ENCODE measurements around the gene ZNF12.
"Not testable (repeated sequence)": the region's sequence is repeated elsewhere in the genome, so short reads cannot be mapped to it uniquely, and the experiment has no call there.

Gene ZNF12

GRCh38 chr7:6706666-6707407 is at the start of gene ZNF12:
Gene ZNF12, minus strand, starts transcription at chr7:6706947. Its CDS starts 1,774 bp downstream, at chr7:6705173.
- Histone ChIP-seq H3K9ac (ENCODE audit: low read length) (peak within 1 kb of the TSS; percentile 75), H3K27me3 (ENCODE audit: control insufficient read depth, insufficient read depth, low read length) (peaks cover 11% of the 10 kb centered on the region), H3K4me3 (ENCODE audit: low read length) (peak within 1 kb of the TSS; percentile 88), H3K9me3 (ENCODE audit: control insufficient read depth, low read depth, low read length) (no peaks in the 10 kb centered on the region), H3K27ac (ENCODE audit: low read length) (no peak within 1 kb of the TSS), H3K36me3 (ENCODE audit: control insufficient read depth, low read depth, low read length) (peaks cover 12% of the 10 kb centered on the region), H3K4me1 (ENCODE audit: control insufficient read depth, low read depth, low read length) (no peaks in the 10 kb centered on the region)

GRCh38 chr7:6753964-6754363 is 47.2 kb upstream of the ZNF12 start, which contains the start of gene RSPH10B2:
Gene RSPH10B2, plus strand, starts transcription at chr7:6754103. Its CDS starts 3,575 bp downstream, at chr7:6757678.
- not testable (repeated sequence) for H3K4me3 ChIP-seq (ENCODE audit: low read length); H3K27me3 ChIP-seq (ENCODE audit: control insufficient read depth, insufficient read depth, low read length); H3K36me3 ChIP-seq (ENCODE audit: control insufficient read depth, low read depth, low read length)

GRCh38 chr7:6750173-6750572 is 43.4 kb upstream of the ZNF12 start:
- H3K9ac ChIP-seq (ENCODE audit: low read length); H3K9me3 ChIP-seq (ENCODE audit: control insufficient read depth, low read depth, low read length); H3K27me3 ChIP-seq (ENCODE audit: control insufficient read depth, insufficient read depth, low read length); H3K36me3 ChIP-seq (ENCODE audit: control insufficient read depth, low read depth, low read length); H3K4me1 ChIP-seq (ENCODE audit: control insufficient read depth, low read depth, low read length); H3K4me3 ChIP-seq (ENCODE audit: low read length); H3K27ac ChIP-seq (ENCODE audit: low read length): not testable (repeated sequence)

More at GRCh38 chr7:6753964-6754363, 47.2 kb upstream of the ZNF12 start, which contains the start of gene RSPH10B2:
- H3K27ac ChIP-seq (ENCODE audit: low read length); H3K4me1 ChIP-seq (ENCODE audit: control insufficient read depth, low read depth, low read length); H3K9me3 ChIP-seq (ENCODE audit: control insufficient read depth, low read depth, low read length); H3K9ac ChIP-seq (ENCODE audit: low read length): not testable (repeated sequence)

GRCh38 chr7:6749335-6749734 is 42.6 kb upstream of the ZNF12 start:
- H3K4me1 ChIP-seq (ENCODE audit: control insufficient read depth, low read depth, low read length); H3K9me3 ChIP-seq (ENCODE audit: control insufficient read depth, low read depth, low read length); H3K4me3 ChIP-seq (ENCODE audit: low read length); H3K9ac ChIP-seq (ENCODE audit: low read length); H3K27ac ChIP-seq (ENCODE audit: low read length); H3K27me3 ChIP-seq (ENCODE audit: control insufficient read depth, insufficient read depth, low read length); H3K36me3 ChIP-seq (ENCODE audit: control insufficient read depth, low read depth, low read length): not testable (repeated sequence)

GRCh38 chr7:6744410-6745100 is 37.8 kb upstream of the ZNF12 start:
- not testable (repeated sequence) for H3K9ac ChIP-seq (ENCODE audit: low read length); H3K4me3 ChIP-seq (ENCODE audit: low read length); H3K4me1 ChIP-seq (ENCODE audit: control insufficient read depth, low read depth, low read length); H3K36me3 ChIP-seq (ENCODE audit: control insufficient read depth, low read depth, low read length); H3K9me3 ChIP-seq (ENCODE audit: control insufficient read depth, low read depth, low read length); H3K27me3 ChIP-seq (ENCODE audit: control insufficient read depth, insufficient read depth, low read length); H3K27ac ChIP-seq (ENCODE audit: low read length)

- not testable (repeated sequence) for H3K27me3 ChIP-seq (ENCODE audit: control insufficient read depth, insufficient read depth, low read length); H3K4me1 ChIP-seq (ENCODE audit: control insufficient read depth, low read depth, low read length); H3K9me3 ChIP-seq (ENCODE audit: control insufficient read depth, low read depth, low read length); H3K4me3 ChIP-seq (ENCODE audit: low read length); H3K9ac ChIP-seq (ENCODE audit: low read length); H3K27ac ChIP-seq (ENCODE audit: low read length)
- H3K36me3 ChIP-seq (ENCODE audit: control insufficient read depth, low read depth, low read length) = peaks cover 27% of the 10 kb centered on the region
Observed at GRCh38 chr7:6738415-6738814, 31.7 kb upstream of the ZNF12 start.

- no peak overlapping the region for H3K27ac ChIP-seq (ENCODE audit: low read length)
- H3K36me3 ChIP-seq (ENCODE audit: control insufficient read depth, low read depth, low read length) = peaks cover 15% of the 10 kb centered on the region
Observed at GRCh38 chr7:6730343-6730633, 23.5 kb upstream of the ZNF12 start.

GRCh38 chr7:6729492-6730342 is 23.0 kb upstream of the ZNF12 start:
- no peak overlapping the region for H3K27ac ChIP-seq (ENCODE audit: low read length)
- peaks cover 11% of the 10 kb centered on the region for H3K36me3 ChIP-seq (ENCODE audit: control insufficient read depth, low read depth, low read length)
- no peaks in the 10 kb centered on the region for H3K4me1 ChIP-seq (ENCODE audit: control insufficient read depth, low read depth, low read length)
- H3K9ac ChIP-seq (ENCODE audit: low read length) = peak overlapping the region; percentile 78
- H3K27me3 ChIP-seq (ENCODE audit: control insufficient read depth, insufficient read depth, low read length) = no peaks in the 10 kb centered on the region
- no peaks in the 10 kb centered on the region for H3K9me3 ChIP-seq (ENCODE audit: control insufficient read depth, low read depth, low read length)
- peak overlapping the region; percentile 91 for H3K4me3 ChIP-seq (ENCODE audit: low read length)

More at GRCh38 chr7:6730343-6730633, 23.5 kb upstream of the ZNF12 start:
- Histone ChIP-seq H3K9ac (ENCODE audit: low read length) (peak overlapping the region; percentile 78), H3K4me3 (ENCODE audit: low read length) (peak overlapping the region; percentile 91), H3K4me1 (ENCODE audit: control insufficient read depth, low read depth, low read length) (no peaks in the 10 kb centered on the region), H3K27me3 (ENCODE audit: control insufficient read depth, insufficient read depth, low read length) (no peaks in the 10 kb centered on the region), H3K9me3 (ENCODE audit: control insufficient read depth, low read depth, low read length) (no peaks in the 10 kb centered on the region)

GRCh38 chr7:6728893-6729491 is 22.2 kb upstream of the ZNF12 start:
- Histone ChIP-seq H3K4me3 (ENCODE audit: low read length) (peak overlapping the region; percentile 91), H3K9ac (ENCODE audit: low read length) (peak overlapping the region; percentile 78), H3K36me3 (ENCODE audit: control insufficient read depth, low read depth, low read length) (peaks cover 11% of the 10 kb centered on the region)
- not testable (repeated sequence) for H3K9me3 ChIP-seq (ENCODE audit: control insufficient read depth, low read depth, low read length); H3K27me3 ChIP-seq (ENCODE audit: control insufficient read depth, insufficient read depth, low read length); H3K27ac ChIP-seq (ENCODE audit: low read length); H3K4me1 ChIP-seq (ENCODE audit: control insufficient read depth, low read depth, low read length)

GRCh38 chr7:6727663-6728062 is 20.9 kb upstream of the ZNF12 start:
- Histone ChIP-seq H3K36me3 (ENCODE audit: control insufficient read depth, low read depth, low read length) (peaks cover under 1% of the 10 kb centered on the region), H3K9me3 (ENCODE audit: control insufficient read depth, low read depth, low read length) (no peaks in the 10 kb centered on the region), H3K9ac (ENCODE audit: low read length) (no peak overlapping the region), H3K4me3 (ENCODE audit: low read length) (no peak overlapping the region), H3K4me1 (ENCODE audit: control insufficient read depth, low read depth, low read length) (no peaks in the 10 kb centered on the region), H3K27ac (ENCODE audit: low read length) (no peak overlapping the region), H3K27me3 (ENCODE audit: control insufficient read depth, insufficient read depth, low read length) (no peaks in the 10 kb centered on the region)

- not testable (repeated sequence) for H3K27ac ChIP-seq (ENCODE audit: low read length); H3K9me3 ChIP-seq (ENCODE audit: control insufficient read depth, low read depth, low read length); H3K27me3 ChIP-seq (ENCODE audit: control insufficient read depth, insufficient read depth, low read length)
Observed at GRCh38 chr7:6726341-6726740, 19.6 kb upstream of the ZNF12 start.

More at GRCh38 chr7:6726341-6726740, 19.6 kb upstream of the ZNF12 start:
- H3K4me1 ChIP-seq (ENCODE audit: control insufficient read depth, low read depth, low read length); H3K36me3 ChIP-seq (ENCODE audit: control insufficient read depth, low read depth, low read length); H3K4me3 ChIP-seq (ENCODE audit: low read length); H3K9ac ChIP-seq (ENCODE audit: low read length): not testable (repeated sequence)

All from iPS-18a (cell line).